D341Med (cell line): Measurements from ENCODE around the gene AP3D1.

ENCODE experiments used
- DNase-seq: peaks from one replicate; pipeline ENCODE4 v3.0.0; 2012; ENCODE audit warnings: low spot score

The AP3D1 gene

DNA sequence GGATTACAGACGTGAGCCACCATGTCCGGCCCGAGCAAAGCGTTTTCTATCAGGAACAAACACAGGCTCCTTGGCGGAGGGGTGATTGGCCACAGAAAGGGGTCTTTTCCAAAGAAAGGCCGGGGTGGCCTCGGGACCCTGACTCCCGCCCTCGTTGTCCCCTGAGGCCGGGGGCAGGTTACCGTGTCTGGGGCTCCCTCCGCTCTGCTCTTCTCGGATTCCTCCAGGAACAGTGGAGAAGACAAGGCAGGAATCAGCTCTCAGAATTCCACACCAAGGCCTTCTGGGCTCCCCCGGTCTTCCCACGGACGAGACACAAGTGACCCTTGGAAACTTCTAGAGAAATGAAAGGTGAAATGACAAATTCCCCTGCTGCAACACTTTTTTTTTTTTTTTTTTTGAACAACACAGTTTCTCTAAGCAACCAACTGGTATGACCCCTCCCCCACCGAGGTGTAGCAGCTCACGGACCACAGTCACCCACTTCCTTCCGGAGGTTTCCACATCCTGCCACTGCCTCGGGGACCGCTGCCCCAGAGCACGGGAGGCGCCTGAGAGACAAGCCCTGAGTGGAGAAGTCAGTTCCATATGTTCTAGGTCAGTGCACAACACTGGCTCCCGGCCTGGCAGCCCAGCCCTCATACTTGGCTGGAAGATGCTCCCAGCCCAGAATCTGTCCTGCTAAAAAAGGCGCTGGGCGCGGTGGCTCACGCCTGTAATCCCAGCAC is 66.2 kb downstream of the AP3D1 start:
- DNase-seq, result no peak

DNA sequence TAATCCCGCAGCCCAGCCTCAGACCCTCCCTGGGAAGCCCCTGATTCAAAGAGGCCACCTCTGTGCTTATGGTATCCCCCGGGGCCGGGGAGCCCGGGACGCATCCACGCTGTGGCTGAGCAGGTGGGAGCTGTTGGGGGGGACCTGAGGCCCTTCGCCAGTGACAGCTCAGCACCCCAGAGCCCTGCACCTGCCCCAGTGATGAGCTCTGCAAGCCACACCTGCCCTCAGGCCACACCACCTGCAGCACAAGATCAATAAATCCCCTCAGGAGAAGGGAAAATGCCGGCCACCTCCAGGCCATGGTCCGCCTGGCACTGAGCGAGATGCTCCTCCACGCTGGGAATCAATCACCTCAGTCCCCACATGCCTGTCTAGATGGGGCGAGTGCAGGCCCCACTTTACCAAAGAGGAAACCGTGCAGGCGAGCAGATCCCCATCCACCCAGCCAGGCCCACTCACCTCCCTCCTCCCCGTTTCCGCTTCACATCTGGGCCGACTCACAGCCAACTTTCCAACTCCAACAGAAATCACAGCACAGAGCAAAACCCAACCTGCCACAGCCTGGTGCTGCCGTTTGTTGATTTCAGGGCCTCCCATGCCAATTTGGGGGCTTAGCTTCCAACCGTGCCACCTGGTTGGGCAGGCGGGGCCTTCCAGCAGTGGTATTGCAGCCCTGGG is 68.1 kb downstream of the AP3D1 start:
- DNase-seq, result no peak

DNA sequence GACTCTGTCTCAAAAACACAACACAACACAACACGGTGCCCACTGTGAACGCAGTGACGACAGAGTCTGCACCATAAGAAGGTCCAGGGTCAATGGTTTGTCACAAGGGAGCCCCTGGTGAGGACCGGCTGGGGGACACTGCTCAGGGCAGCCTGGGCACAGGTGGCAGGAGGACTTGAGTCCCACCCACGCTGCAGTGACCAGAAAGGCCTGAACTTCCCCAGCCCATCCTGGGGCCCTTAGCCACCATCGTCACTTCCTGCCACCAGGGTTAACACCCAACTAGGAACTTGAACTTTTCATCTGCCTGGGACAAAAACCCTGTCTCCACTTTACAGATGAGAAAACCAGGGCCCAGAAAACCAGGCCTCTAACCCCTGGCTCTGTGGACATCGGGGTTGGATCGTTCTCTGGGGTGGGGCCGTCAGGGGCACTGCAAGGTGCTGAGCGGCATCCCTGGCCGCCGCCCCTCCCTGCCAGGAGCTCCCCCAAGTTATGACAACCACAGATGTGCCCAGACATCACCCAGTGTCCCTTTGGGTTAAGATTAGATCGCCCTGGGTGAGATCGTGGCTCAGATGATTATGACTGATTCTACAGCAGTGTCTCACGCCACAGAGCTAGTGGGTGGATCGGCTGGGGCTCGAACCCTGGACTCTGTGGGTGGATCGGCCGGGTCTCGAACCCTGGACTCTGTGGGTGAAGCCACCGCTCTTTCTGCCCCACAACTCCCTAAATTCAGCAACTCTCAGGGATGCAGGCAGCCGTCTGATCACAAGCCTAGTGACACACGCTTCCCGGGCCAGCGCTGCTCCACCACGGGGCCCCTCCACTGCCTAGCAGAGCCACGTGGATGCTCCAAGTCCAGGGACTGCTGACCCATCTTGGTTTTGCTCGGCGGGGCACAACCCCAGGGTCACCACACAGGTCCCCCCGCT is 69.2 kb downstream of the AP3D1 start:
- no peak for DNase-seq

GRCh38 chr19:2080336-2080988 is 70.9 kb downstream of the AP3D1 start:
- no peak for DNase-seq

- no peak for DNase-seq
These were observed 71.5 kb downstream of the AP3D1 start for GRCh38 chr19:2079865-2080301.

- DNase-seq, result no peak
These were observed 72.1 kb downstream of the AP3D1 start for GRCh38 chr19:2079076-2079864.

- no peak for DNase-seq
These were observed 73.3 kb downstream of the AP3D1 start for GRCh38 chr19:2077833-2078619.

DNA sequence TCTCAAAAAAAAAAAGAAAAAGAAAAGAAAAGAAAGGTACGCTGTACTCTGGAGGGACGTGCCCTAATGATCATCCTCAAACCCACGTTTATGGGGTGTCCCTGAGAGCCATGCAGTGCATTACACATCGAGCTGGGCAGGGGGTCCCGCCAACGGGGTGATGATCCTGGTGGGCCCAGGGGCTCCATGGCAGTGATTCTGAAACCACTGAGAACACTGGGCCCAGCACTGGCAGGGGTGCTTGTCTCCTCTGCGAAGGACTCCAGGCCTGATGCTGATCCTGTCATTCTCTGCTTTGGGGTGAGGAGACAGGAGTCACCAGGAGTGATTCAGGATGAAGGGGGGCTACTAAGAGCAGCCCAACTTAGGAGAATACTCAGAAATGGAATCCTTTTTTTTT is 74.0 kb downstream of the AP3D1 start:
- DNase-seq, result no peak

DNA sequence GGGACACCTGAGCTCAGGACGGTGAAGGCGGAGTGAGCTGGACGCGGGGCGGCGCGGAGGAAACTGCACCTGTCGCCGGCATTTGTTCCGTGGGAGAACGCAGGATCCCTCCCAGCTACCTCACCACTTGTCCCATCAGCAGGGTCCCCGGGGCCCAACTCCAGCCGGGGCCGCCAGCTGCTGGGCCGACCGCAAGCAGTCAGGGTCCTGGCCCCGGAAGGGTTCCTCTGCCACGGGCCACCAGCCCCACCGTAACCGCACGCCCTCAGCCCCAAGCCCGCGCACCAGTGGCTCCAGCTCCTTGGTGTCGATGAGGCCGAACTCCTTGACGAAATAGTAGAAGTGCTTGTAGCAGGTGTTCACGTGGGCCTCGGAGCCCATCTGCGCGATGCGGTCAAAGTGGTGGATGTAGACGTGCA is 74.8 kb downstream of the AP3D1 start:
- DNase-seq, result no peak

GRCh38 chr19:2072757-2073551 is 78.4 kb downstream of the AP3D1 start:
- DNase-seq, result no peak

- DNase-seq, result no peak
These were observed 80.2 kb downstream of the AP3D1 start for GRCh38 chr19:2070986-2071673.

DNA sequence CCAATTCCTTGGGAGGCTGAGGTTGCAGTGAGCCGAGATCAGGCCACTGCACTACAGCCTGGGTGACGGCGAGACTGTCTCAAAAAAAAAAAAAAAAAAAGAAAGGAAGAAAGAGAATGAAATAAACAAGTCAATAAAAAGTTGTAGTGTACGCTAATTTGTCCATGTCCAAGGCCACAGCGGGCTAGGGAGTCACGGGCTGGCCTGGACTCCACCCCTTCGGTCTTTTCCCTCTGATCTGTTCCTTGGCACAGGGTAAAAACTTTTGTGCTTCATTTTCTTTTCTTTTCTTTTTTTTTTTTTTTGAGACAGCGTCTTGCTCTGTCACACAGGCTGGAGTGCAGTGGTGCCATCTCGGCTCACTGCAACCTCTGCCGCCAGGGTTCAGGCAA is 80.9 kb downstream of the AP3D1 start:
- DNase-seq, result no peak

DNA sequence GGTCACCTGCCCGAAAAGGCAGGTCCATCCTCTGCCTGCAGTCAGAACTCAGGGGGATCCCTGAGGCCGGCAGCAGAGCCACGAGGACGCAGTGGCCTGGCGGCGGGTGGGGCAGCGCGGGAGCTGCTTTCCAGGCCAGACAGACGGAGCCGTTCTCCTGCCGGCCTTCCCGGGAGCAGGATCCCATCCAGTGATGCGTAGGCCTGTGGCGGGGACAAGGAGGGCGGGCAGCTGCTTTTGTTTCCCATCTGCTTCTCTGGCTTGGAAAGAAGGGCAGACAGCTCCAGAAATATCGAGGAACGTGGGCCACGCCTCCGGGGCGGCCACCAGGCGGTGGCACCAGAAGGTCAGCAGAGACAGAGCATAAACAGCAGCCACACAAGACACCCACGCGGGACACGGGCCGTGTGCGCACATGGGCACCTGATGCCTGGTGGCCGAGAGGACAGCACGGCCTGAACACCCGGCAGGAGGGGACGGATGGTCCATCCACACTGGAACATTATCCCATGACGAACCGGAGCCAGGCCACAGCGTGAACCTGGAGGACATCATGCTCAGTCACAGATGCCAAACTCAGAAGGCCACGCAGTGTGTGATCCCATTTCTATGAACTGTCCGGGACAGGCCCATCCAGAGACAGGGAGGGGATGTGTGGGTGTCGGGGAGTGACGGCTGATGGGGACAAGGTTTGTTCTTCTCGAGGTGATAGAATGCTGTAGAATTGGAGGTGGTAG is 86.4 kb downstream of the AP3D1 start:
- no peak for DNase-seq

- DNase-seq, result no peak
These were observed 87.0 kb downstream of the AP3D1 start for GRCh38 chr19:2064395-2064787.

- no peak for DNase-seq
These were observed 87.5 kb downstream of the AP3D1 start for GRCh38 chr19:2063824-2064223.

DNA sequence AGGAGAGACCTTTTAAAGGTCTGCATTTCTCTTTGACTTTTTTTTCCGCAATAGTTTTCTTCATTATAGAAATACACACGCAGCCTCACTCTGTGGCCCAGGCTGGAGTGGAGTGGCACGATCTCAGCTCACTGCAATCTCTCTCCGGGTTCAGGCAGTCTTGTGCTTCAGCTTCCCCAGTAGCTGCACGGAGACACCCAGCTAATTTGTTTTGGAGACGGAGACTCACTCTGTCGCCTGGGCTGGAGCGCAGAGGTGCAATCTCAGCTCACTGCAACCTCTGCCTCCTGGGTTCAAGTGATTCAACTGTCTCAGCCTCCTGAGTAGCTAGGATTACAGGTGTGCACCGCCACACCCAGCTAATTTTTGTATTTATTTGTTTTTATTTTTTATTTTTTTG is 88.6 kb downstream of the AP3D1 start:
- DNase-seq, result no peak

GRCh38 chr19:2062389-2062729 is 89.0 kb downstream of the AP3D1 start:
- DNase-seq, result no peak
